GM18499 (cell line): ENCODE measurements around the gene DAB1.
"Not testable (repeated sequence)": the region's sequence is repeated elsewhere in the genome, so short reads cannot be mapped to it uniquely, and the experiment has no call there.

Source experiments
- ATAC-seq: cut with Tn5 transposase; IDR thresholded peaks from one replicate; pipeline ENCODE4 v1.9.1; 2021; ENCODE audit warnings: moderate number of reproducible peaks; ENCODE audit not compliant: insufficient read depth, unreplicated experiment

Gene DAB1

GRCh38 chr1:57367945-57368344, 55.9 kb downstream of the DAB1 start:
- no peak for ATAC-seq

- ATAC-seq, result no peak
Measured at GRCh38 chr1:57363643-57364042, 60.2 kb downstream of the DAB1 start.

- ATAC-seq, result no peak
Measured at GRCh38 chr1:57363165-57363564, 60.7 kb downstream of the DAB1 start.

GRCh38 chr1:57362480-57362879, 61.4 kb downstream of the DAB1 start:
- no peak for ATAC-seq

- ATAC-seq, result no peak
Measured at GRCh38 chr1:57361516-57361915, 62.3 kb downstream of the DAB1 start.

- no peak for ATAC-seq
Measured at GRCh38 chr1:57360846-57361407, 62.9 kb downstream of the DAB1 start.

- no peak for ATAC-seq
Measured at GRCh38 chr1:57357462-57357861, 66.4 kb downstream of the DAB1 start.

- no peak for ATAC-seq
Measured at GRCh38 chr1:57353654-57354053, 70.2 kb downstream of the DAB1 start.

- ATAC-seq, result no peak
Measured at GRCh38 chr1:57350610-57351009, 73.2 kb downstream of the DAB1 start.

- no peak for ATAC-seq
Measured at GRCh38 chr1:57348921-57349320, 74.9 kb downstream of the DAB1 start.

GRCh38 chr1:57345916-57346315, 77.9 kb downstream of the DAB1 start:
- no peak for ATAC-seq

GRCh38 chr1:57344265-57344664, 79.6 kb downstream of the DAB1 start:
- ATAC-seq, result no peak

- not testable (repeated sequence) for ATAC-seq
Measured at GRCh38 chr1:57343298-57343915, 80.5 kb downstream of the DAB1 start.

- no peak for ATAC-seq
Measured at GRCh38 chr1:57341721-57342120, 82.1 kb downstream of the DAB1 start.

GRCh38 chr1:57340334-57341070, 83.4 kb downstream of the DAB1 start:
- ATAC-seq, result no peak

GRCh38 chr1:57337623-57338022, 86.2 kb downstream of the DAB1 start:
- no peak for ATAC-seq

- no peak for ATAC-seq
Measured at GRCh38 chr1:57336793-57337192, 87.1 kb downstream of the DAB1 start.

GRCh38 chr1:57331620-57332019, 92.2 kb downstream of the DAB1 start:
- ATAC-seq, result no peak

- no peak for ATAC-seq
Measured at GRCh38 chr1:57329937-57330336, 93.9 kb downstream of the DAB1 start.

GRCh38 chr1:57329001-57329527, 94.8 kb downstream of the DAB1 start:
- no peak for ATAC-seq

GRCh38 chr1:57327946-57328345, 95.9 kb downstream of the DAB1 start:
- no peak for ATAC-seq

- ATAC-seq, result no peak
Measured at GRCh38 chr1:57327336-57327735, 96.5 kb downstream of the DAB1 start.
